Uterus (tissue), 4 donors: ENCODE results near the gene CHD2. TPM values are rescaled to one million over a fixed set of nuclear protein-coding genes. Genes with fewer than 3 reads are reported as not detected.

Experiments
- DNase-seq, 2 donors: peaks; one replicate each; pipeline ENCODE4 v3.0.0-alpha.2; 2019 to 2020
- H3K27ac ChIP-seq, 2 donors: fragments of 200-600 bp; sonication (generic); 1 replicate in 1 of 2; 2 replicates in 1 of 2; pipeline ENCODE4 v1.5.1; 2016 to 2018
- H3K27me3 ChIP-seq, 2 donors: fragments of 200-600 bp; sonication (generic); one replicate each; pipeline ENCODE4 v1.5.1; 2018 to 2019; ENCODE audit warnings: control low read depth in 1 of 2
- H3K36me3 ChIP-seq, 2 donors: fragments of 200-600 bp; sonication (generic); one replicate each; pipeline ENCODE4 v1.5.1; 2019; ENCODE audit warnings: control low read depth in 1 of 2
- H3K4me1 ChIP-seq, 2 donors: fragments of 200-600 bp; sonication (generic); one replicate each; pipeline ENCODE4 v1.5.1; 2018 to 2019; ENCODE audit warnings: control low read depth in 1 of 2
- H3K4me3 ChIP-seq, 2 donors: fragments of 200-600 bp; sonication (generic); 1 replicate in 1 of 2; 2 replicates in 1 of 2; pipeline ENCODE4 v1.5.1; 2018 to 2019; ENCODE audit warnings: mild to moderate bottlenecking in 1 of 2
- H3K9me3 ChIP-seq, 2 donors: fragments of 200-600 bp; sonication (generic); one replicate each; pipeline ENCODE4 v1.5.1; 2019; ENCODE audit warnings: control low read depth in 1 of 2
- CTCF ChIP-seq, 4 experiments: fragments of 200-600 bp in 2 of 4; fragments of 450-650 bp in 2 of 4; sonication (generic) in 2 of 4; IDR thresholded peaks; one replicate each; pipeline ENCODE4 v1.5.1; 2016 to 2019; ENCODE audit warnings: antibody characterized with exemption in 4 of 4, mild to moderate bottlenecking in 2 of 4, moderate library complexity in 1 of 4
- POLR2A ChIP-seq, 2 donors: fragments of 450-650 bp; IDR thresholded peaks; one replicate each; pipeline ENCODE4 v1.6.1; 2016; ENCODE audit warnings: antibody characterized with exemption in 2 of 2, mild to moderate bottlenecking in 1 of 2, moderate library complexity in 1 of 2
- intact Hi-C: fragments of 100-400 bp; cut with DNase I; formaldehyde crosslinking; loops from one replicate; pipeline ENCODE4 v1.15.1; 2023; ENCODE audit warnings: low total_unique reads
- total RNA-seq, 4 donors: library from RNA; depleted of rRNA in 3 of 4; stranded (reverse); fragments of >200 nt in 3 of 4; gene quantifications; one replicate each; pipeline versions ENCODE4 v1.1.0 to v1.2.4, GENCODE V29; 2014 to 2023
- donor health status: DM: yes; HTN: yes; CAD: no.

The CHD2 gene
- total RNA-seq, 4 donors from 2014 or later, result 71.0 to 166 (median 152) TPM

- no peak for DNase-seq
- no peaks in the 10 kb centered on the region for H3K27me3 ChIP-seq
- no peak overlapping the region for H3K27ac ChIP-seq
- TF ChIP-seq CTCF (IDR thresholded peaks at IDR 0.05) (no peak), POLR2A (IDR thresholded peaks at IDR 0.05) (no peak)
- H3K36me3 ChIP-seq, result no peaks in the 10 kb centered on the region
- H3K9me3 ChIP-seq, result no peaks in the 10 kb centered on the region
- intact Hi-C loops, result no loop called here
- H3K4me3 ChIP-seq, result no peak overlapping the region
- H3K4me1 ChIP-seq, result peaks cover 0 to 3% of the 10 kb centered on the region in 2 donors
These were observed 152.2 kb downstream of the CHD2 start for GRCh38 chr15:93052090-93052879.

- Histone ChIP-seq H3K9me3 (no peaks in the 10 kb centered on the region), H3K36me3 (no peaks in the 10 kb centered on the region), H3K27me3 (no peaks in the 10 kb centered on the region), H3K4me1 (peaks cover 0 to 3% of the 10 kb centered on the region in 2 donors), H3K27ac (no peak overlapping the region), H3K4me3 (no peak overlapping the region)
- intact Hi-C loops, result no loop called here
- no peak for DNase-seq
- TF ChIP-seq POLR2A (IDR thresholded peaks at IDR 0.05) (no peak), CTCF (IDR thresholded peaks at IDR 0.05) (no peak)
These were observed 155.1 kb downstream of the CHD2 start for GRCh38 chr15:93055211-93055610.

DNA sequence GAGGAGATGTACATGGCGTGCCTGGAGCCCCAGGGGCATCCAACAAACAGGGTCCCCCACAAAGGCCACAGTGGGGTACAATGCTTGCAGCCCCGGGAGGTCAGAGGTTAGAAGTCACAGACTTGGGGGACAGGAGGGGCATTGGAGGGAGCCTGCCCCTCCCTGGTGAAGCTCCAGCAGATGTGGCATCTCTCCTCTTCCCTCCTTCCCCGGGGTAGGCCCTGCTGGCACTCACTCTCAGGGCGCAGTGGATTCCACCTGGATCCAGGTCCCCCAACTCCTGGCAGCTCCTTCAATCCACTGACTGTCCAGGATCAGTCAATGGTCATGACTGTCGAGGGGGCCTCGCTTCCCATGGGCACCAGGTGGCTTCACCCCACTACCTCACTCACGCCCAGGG lies 156.7 kb downstream of the CHD2 start:
- Histone ChIP-seq H3K9me3 (no peaks in the 10 kb centered on the region), H3K36me3 (no peaks in the 10 kb centered on the region), H3K4me3 (no peak overlapping the region), H3K4me1 (peaks cover 0 to 3% of the 10 kb centered on the region in 2 donors), H3K27me3 (no peaks in the 10 kb centered on the region), H3K27ac (peak overlapping the region in 1 of 2 donors; percentile 37)
- intact Hi-C loops, result no loop called here
- TF ChIP-seq CTCF (IDR thresholded peaks at IDR 0.05) (no peak), POLR2A (IDR thresholded peaks at IDR 0.05) (no peak)
- no peak for DNase-seq

DNA sequence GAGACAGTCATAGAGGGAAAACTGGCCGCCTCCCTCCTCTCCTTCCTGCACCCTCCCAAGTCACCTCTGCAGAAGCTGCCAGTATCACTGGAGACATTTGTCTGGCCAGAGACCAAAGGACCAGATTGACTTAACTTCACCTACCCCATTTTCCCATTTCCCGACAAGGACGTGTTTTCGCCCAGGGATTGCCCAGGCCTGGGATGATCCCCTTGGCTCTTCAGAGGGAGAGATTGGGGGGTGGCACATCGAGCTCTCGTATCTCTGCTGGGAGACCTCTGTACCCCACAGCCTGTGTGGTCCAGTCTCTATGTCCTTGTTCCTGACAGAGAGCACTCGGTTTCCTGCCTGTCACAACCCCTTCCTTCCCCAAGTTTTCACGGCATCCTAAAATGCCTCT lies 157.5 kb downstream of the CHD2 start:
- H3K27ac ChIP-seq, result no peak overlapping the region
- intact Hi-C loops, result no loop called here
- H3K4me1 ChIP-seq, result peaks cover 0 to 3% of the 10 kb centered on the region in 2 donors
- H3K9me3 ChIP-seq, result no peaks in the 10 kb centered on the region
- no peaks in the 10 kb centered on the region for H3K27me3 ChIP-seq
- H3K4me3 ChIP-seq, result no peak overlapping the region
- DNase-seq, result no peak
- no peak for TF ChIP-seq CTCF (IDR thresholded peaks at IDR 0.05)
- no peak for TF ChIP-seq POLR2A (IDR thresholded peaks at IDR 0.05)
- no peaks in the 10 kb centered on the region for H3K36me3 ChIP-seq

DNA sequence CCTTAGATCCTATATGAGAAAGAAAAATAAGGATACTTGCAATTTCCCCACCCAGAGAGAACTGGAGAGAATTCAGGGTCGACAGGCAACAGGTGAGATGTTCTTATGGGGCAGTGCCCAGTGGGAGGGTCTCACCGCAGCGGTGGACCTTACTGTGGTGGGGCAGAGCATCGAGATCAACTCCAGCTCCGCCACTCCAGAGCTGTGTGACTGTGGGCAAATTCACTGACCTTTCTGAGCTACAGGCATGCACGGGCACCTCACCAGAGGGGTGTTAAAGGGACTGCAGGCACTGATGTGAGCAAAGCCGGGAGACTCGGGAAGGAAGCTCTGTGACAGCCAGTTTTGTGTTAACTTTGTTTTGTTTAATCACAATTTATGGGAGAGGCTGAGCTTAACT lies 158.0 kb downstream of the CHD2 start:
- intact Hi-C loops, result no loop called here
- no peak overlapping the region for H3K4me3 ChIP-seq
- no peak overlapping the region for H3K27ac ChIP-seq
- no peak for DNase-seq
- H3K27me3 ChIP-seq, result no peaks in the 10 kb centered on the region
- peaks cover 0 to 3% of the 10 kb centered on the region in 2 donors for H3K4me1 ChIP-seq
- H3K9me3 ChIP-seq, result no peaks in the 10 kb centered on the region
- no peaks in the 10 kb centered on the region for H3K36me3 ChIP-seq
- no peak for TF ChIP-seq CTCF (IDR thresholded peaks at IDR 0.05)
- no peak for TF ChIP-seq POLR2A (IDR thresholded peaks at IDR 0.05)
